IPS DF 4.7 (cell line): Measurements from ENCODE around the gene PLEKHN1.

ENCODE experiments used
- DNase-seq: peaks from one replicate; pipeline ENCODE4 v3.0.0-alpha.2; 2013; ENCODE audit warnings: low spot score; ENCODE audit errors: extremely low read depth

The PLEKHN1 gene

DNA sequence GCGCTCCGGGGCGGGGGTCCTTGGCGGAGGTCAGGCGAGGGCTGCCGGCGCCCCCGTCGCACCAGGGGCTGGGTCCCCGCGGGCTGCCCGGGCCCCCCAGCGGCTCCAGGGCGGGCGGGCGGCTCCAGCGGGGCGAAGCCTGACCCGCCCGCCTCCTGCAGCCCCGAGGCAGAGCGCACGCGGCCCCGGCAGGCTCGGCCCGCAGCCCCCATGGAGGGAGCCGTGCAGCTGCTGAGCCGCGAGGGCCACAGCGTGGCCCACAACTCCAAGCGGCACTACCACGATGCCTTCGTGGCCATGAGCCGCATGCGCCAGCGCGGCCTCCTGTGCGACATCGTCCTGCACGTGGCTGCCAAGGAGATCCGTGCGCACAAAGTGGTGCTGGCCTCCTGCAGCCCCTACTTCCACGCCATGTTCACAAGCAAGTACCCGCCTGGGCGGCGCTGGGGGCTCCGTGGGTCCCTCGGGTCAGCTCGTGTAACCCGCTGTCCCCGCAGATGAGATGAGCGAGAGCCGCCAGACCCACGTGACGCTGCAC is 5.1 kb upstream of the PLEKHN1 start:
- DNase-seq = no peak

DNA sequence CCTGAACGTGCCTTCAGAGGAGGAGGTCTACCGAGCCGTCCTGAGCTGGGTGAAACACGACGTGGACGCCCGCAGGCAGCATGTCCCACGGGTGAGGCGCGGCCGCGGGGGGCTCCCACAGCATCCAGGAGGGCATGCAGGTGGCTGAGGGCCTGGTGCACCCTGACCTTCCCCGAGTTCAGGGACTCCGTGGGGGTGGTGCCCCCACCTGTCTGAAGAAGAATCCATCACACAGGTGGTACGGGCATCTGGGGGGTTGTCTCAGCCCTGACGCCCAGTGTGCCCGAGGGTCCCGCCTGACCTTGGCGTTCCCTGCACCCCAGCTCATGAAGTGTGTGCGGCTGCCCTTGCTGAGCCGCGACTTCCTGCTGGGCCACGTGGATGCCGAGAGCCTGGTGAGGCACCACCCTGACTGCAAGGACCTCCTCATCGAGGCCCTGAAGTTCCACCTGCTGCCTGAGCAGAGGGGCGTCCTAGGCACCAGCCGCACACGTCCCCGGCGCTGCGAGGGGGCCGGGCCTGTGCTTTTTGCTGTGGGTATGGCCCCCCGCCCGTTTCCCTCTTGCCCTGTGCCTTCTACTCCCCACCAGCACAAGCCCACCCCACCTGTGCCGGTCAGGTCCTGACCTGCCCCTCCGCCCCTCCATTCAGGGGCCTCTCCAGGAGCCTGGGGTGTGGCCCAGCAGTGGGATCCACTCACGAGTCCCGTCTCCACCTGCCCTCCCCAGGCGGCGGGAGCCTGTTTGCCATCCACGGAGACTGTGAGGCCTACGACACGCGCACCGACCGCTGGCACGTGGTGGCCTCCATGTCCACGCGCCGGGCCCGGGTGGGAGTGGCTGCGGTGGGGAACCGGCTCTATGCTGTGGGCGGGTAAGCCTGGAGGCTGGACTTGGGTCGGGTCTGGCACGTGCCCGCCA is 3.6 kb upstream of the PLEKHN1 start:
- no peak for DNase-seq

DNA sequence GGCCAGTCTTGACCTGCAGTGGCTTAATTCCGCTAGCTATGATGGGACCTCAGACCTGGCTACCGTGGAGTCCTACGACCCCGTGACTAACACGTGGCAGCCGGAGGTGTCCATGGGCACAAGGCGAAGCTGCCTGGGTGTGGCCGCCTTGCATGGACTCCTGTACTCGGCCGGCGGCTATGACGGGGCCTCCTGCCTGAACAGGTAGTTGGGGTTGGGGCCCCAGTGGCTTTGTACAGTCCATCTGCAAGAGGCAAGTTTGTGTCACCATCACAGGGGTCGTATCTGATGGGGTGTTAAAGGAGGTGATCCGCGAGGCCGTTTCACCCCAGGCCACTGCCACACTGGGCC is 3.0 kb upstream of the PLEKHN1 start:
- no peak for DNase-seq

- no peak for DNase-seq
These were observed 2.3 kb upstream of the PLEKHN1 start for GRCh38 chr1:963746-964525.

GRCh38 chr1:964691-965525 is 1.4 kb upstream of the PLEKHN1 start:
- no peak for DNase-seq

GRCh38 chr1:965526-966134 is 652 bp upstream of the PLEKHN1 start:
- no peak for DNase-seq

- DNase-seq = no peak
These were observed 520 bp downstream of the PLEKHN1 start for GRCh38 chr1:966704-967300.

DNA sequence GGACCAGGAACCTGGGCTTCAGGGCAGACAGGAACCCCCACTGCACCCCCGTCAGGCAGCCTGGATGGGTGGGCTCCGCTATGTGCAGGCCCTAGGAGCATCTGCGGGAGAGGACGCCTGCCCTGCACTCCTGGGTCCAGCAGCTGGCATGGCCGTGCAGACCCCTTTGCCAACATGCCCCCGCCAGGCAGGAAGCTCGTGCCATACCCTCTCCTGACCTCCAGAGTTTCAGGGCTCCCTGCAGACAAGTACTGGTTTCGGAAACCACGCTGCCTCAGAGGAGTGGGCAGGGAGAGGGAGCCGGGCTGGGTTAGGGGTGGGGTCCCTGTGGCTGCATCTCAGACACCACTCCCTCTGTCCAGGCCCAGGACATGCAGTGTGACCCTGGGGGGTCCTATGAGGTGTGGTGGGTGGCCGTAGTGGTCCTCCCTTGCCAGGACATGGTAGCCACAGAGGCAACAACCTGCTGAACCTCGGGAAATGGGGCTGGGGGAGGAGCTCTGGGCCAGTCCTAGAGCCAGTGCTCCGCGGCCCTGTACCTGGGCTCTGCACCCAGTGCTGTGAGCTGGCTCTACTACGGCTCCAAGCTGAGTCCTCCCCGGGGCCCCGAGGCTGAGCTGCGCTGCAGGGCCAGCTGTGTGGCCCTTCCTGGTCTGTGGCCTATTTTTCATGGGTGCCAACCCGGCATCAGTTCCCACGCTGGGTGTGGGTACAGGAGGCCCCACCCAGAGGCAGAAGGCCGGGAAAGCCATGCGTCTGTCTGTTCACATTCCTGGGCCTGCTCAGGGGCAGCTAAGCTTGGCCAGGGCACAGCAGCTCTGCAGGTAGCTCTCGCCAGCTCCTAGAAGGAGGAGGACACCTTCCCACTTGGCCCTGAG is 1.4 kb downstream of the PLEKHN1 start:
- DNase-seq = no peak

DNA sequence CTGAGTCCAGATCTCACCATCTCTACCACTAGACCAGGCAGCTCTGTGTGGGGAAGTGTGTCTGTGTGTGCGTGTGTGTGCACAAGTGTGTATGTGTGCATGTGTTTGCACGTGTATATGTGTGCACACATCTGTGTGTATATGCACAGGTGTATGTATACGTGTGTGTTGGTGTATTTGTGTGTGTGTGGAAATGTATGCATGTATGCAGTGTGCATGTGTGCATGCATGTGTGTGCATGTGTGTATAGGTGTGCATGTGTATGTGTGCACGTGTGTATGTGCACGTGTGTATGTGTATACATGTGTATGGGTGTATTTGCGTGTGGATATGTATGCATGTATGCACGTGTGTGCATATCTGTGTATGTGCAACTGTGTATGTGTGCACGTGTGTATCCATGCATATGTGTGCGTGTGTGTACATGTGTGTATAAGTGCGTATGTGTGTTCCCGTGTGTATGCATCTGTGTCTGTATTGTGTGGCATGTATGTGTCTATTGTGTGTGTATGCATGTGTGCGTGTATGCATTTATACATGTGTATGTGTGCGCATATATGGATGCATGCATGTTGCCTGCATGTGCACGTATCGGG is 3.1 kb downstream of the PLEKHN1 start:
- DNase-seq = no peak

DNA sequence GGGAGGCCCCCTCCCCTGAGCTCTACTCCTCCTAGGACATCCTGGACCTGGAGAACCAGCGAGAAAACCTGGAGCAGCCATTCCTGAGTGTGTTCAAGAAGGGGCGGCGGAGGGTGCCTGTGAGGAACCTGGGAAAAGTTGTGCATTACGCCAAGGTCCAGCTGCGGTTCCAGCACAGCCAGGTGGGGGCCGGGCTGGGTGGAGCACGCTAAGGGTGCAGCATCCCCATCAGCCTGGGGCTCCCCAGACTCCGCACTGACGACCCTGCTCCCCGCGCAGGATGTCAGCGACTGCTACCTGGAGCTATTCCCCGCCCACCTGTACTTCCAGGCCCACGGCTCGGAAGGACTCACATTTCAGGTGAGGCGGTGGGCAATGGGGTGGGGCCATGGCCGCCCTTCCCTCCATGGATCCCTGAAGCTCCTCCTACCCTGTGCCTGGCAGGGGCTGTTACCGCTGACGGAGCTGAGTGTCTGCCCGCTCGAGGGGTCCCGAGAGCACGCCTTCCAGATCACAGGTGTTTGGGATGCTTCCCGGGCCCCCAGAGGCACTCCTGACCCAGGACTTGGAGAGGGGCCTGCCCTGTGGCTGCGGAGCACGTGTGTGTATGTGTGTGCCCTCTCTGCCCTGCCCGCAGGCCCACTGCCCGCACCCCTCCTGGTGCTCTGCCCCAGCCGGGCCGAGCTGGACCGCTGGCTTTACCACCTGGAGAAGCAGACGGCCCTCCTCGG is 4.1 kb downstream of the PLEKHN1 start:
- no peak for DNase-seq

- DNase-seq = no peak
These were observed 4.9 kb downstream of the PLEKHN1 start for GRCh38 chr1:970973-971730.

GRCh38 chr1:971751-972506 is 5.6 kb downstream of the PLEKHN1 start:
- no peak for DNase-seq

DNA sequence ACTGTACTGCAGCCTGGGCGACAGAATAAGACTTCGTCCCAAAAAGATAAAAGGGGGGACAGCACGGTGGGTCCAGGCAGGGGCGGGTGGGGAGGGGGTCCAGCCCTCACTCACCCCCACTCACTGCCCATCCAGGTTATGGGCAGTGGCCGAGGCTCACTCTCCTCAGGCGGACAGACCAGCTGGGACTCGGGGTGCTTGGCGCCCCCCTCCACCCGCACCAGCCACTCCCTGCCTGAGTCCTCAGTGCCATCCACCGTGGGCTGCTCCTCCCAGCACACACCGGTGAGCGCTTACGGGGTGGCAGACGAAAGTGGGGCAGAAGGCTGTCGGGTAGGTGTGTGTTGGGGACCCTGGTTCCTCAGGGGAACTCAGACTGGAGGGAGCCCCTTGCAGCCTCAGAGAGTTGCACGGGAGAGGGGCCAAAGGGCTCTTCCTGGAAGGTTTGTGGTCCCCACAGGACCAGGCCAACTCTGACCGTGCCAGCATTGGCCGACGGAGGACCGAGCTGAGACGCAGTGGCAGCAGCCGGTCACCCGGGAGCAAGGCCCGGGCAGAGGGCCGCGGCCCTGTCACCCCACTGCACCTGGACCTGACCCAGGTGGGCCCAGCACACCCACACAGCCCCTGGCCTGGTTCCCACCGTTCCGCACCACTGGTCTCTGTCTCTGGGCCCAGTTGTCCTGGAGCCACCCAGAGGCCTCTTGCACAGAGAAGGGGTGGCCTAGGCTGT is 6.6 kb downstream of the PLEKHN1 start:
- no peak for DNase-seq

DNA sequence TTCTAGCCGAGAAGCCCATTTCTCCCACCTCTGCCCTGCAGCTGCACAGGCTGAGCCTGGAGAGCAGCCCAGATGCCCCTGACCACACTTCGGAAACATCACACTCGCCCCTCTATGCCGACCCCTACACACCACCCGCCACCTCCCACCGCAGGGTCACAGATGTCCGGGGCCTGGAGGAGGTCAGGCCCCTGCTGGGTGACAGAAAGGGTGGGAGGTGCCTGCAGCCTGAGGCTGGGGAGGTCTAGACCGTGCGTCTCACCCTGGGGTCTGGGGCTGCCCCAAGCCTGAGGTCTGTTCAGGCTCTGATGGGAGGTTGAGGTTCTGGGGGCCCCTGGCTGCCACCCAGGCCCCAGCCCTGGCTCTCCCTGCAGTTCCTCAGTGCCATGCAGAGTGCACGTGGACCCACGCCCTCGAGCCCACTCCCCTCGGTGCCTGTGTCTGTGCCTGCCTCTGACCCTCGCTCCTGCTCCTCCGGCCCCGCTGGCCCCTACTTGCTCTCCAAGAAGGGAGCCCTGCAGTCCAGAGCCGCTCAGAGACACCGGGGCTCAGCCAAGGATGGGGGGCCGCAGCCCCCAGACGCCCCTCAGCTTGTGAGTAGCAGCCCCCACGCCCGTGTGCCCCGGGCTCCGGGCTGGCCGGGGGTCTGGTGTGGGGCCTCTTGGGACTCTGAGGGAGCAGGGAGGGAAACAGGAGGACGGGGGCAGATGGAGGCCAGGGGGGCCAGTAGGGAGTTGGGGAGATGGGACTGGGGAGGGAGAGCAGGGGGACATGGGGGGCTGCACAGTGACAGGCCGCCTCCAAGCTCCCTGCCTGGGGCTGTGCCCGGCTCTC is 7.4 kb downstream of the PLEKHN1 start:
- no peak for DNase-seq

- no peak for DNase-seq
These were observed 8.0 kb downstream of the PLEKHN1 start for GRCh38 chr1:974293-974640.
